Memory B cell (primary cell): ENCODE measurements around the gene CTSW.

Experiments
- ATAC-seq: fragments of 150-1000 bp; cut with Tn5 transposase; 2 replicates; pipeline ENCODE4 v1.10.0; 2021; ENCODE audit warnings: low read depth, mild to moderate bottlenecking, moderate library complexity
- DNase-seq, 2 donors: peaks; one replicate each; pipeline ENCODE4 v3.0.0; 2022; ENCODE audit warnings: low spot score in 2 of 2
- H3K27ac Mint-ChIP-seq: one replicate; pipeline ENCODE4 v1.8.0; 2022; ENCODE audit warnings: mild to moderate bottlenecking, moderate library complexity, mixed read lengths
- H3K27me3 Mint-ChIP-seq: one replicate; pipeline ENCODE4 v1.8.0; 2022; ENCODE audit warnings: mixed read lengths
- H3K36me3 Mint-ChIP-seq: one replicate; pipeline ENCODE4 v1.8.0; 2022; ENCODE audit warnings: mild to moderate bottlenecking, mixed read lengths
- H3K4me1 Mint-ChIP-seq: one replicate; pipeline ENCODE4 v1.8.0; 2022; ENCODE audit warnings: mixed read lengths
- H3K4me3 Mint-ChIP-seq: one replicate; pipeline ENCODE4 v1.8.0; 2022; ENCODE audit warnings: mild to moderate bottlenecking, moderate library complexity, mixed read lengths
- H3K9me3 Mint-ChIP-seq: one replicate; pipeline ENCODE4 v1.8.0; 2022; ENCODE audit warnings: mixed read lengths

Gene CTSW

GRCh38 chr11:65907878-65908277 is 28.2 kb downstream of the CTSW start:
- no peak for ATAC-seq

GRCh38 chr11:65911682-65912568 is 32.3 kb downstream of the CTSW start:
- ATAC-seq (no peak), DNase-seq (no peak)
- Mint-ChIP-seq H3K4me1 (peaks cover 22% of the 10 kb centered on the region), H3K4me3 (no peak overlapping the region), H3K27ac (no peak overlapping the region), H3K36me3 (peaks cover 1% of the 10 kb centered on the region), H3K27me3 (peaks cover 13% of the 10 kb centered on the region), H3K9me3 (no peaks in the 10 kb centered on the region)

More at GRCh38 chr11:65907878-65908277, 28.2 kb downstream of the CTSW start:
- H3K36me3 Mint-ChIP-seq, result no peaks in the 10 kb centered on the region
- H3K9me3 Mint-ChIP-seq, result no peaks in the 10 kb centered on the region
- DNase-seq, result no peak
- H3K4me1 Mint-ChIP-seq, result peaks cover 5% of the 10 kb centered on the region
- peaks cover 20% of the 10 kb centered on the region for H3K27me3 Mint-ChIP-seq
- no peak overlapping the region for H3K4me3 Mint-ChIP-seq
- H3K27ac Mint-ChIP-seq, result no peak overlapping the region

- Mint-ChIP-seq H3K9me3 (no peaks in the 10 kb centered on the region), H3K36me3 (peaks cover 4% of the 10 kb centered on the region), H3K4me1 (peaks cover 25% of the 10 kb centered on the region), H3K27me3 (peaks cover 12% of the 10 kb centered on the region), H3K27ac (no peak overlapping the region), H3K4me3 (no peak overlapping the region)
- DNase-seq, result no peak
- no peak for ATAC-seq
Observed at GRCh38 chr11:65912845-65913244, 33.2 kb downstream of the CTSW start.

GRCh38 chr11:65915101-65915820 is 35.6 kb downstream of the CTSW start:
- Mint-ChIP-seq H3K9me3 (no peaks in the 10 kb centered on the region), H3K27me3 (peaks cover 3% of the 10 kb centered on the region), H3K4me3 (no peak overlapping the region), H3K4me1 (peaks cover 25% of the 10 kb centered on the region), H3K36me3 (peaks cover 4% of the 10 kb centered on the region), H3K27ac (no peak overlapping the region)
- DNase-seq (no peak), ATAC-seq (no peak)

GRCh38 chr11:65915821-65916251 is 36.2 kb downstream of the CTSW start:
- peaks cover 3% of the 10 kb centered on the region for H3K27me3 Mint-ChIP-seq
- H3K9me3 Mint-ChIP-seq, result no peaks in the 10 kb centered on the region
- H3K4me3 Mint-ChIP-seq, result no peak overlapping the region
- ATAC-seq (no peak), DNase-seq (no peak)
- peaks cover 25% of the 10 kb centered on the region for H3K4me1 Mint-ChIP-seq
- H3K36me3 Mint-ChIP-seq, result peaks cover 4% of the 10 kb centered on the region
- no peak overlapping the region for H3K27ac Mint-ChIP-seq

GRCh38 chr11:65916391-65916790 is 36.8 kb downstream of the CTSW start:
- Mint-ChIP-seq H3K27ac (no peak overlapping the region), H3K4me3 (peak overlapping the region; percentile 86), H3K9me3 (no peaks in the 10 kb centered on the region), H3K27me3 (peaks cover 3% of the 10 kb centered on the region), H3K4me1 (peaks cover 25% of the 10 kb centered on the region), H3K36me3 (peaks cover 4% of the 10 kb centered on the region)
- ATAC-seq (no peak), DNase-seq (no peak)

GRCh38 chr11:65917077-65917433 is 37.4 kb downstream of the CTSW start:
- H3K36me3 Mint-ChIP-seq, result peaks cover 5% of the 10 kb centered on the region
- DNase-seq (no peak), ATAC-seq (no peak)
- H3K4me1 Mint-ChIP-seq, result peaks cover 23% of the 10 kb centered on the region
- no peak overlapping the region for H3K27ac Mint-ChIP-seq
- no peaks in the 10 kb centered on the region for H3K27me3 Mint-ChIP-seq
- H3K9me3 Mint-ChIP-seq, result no peaks in the 10 kb centered on the region
- H3K4me3 Mint-ChIP-seq, result peak overlapping the region; percentile 86

- Mint-ChIP-seq H3K36me3 (peaks cover 8% of the 10 kb centered on the region), H3K4me3 (peak overlapping the region; percentile 86), H3K27ac (no peak overlapping the region), H3K27me3 (no peaks in the 10 kb centered on the region), H3K9me3 (no peaks in the 10 kb centered on the region), H3K4me1 (peaks cover 24% of the 10 kb centered on the region)
- DNase-seq (no peak), ATAC-seq (no peak)
Observed at GRCh38 chr11:65917434-65918210, 38.0 kb downstream of the CTSW start.

GRCh38 chr11:65918211-65919140 is 38.8 kb downstream of the CTSW start, which contains the start of gene C11orf68:
Gene C11orf68 (minus strand): TSS chr11:65919062. CDS start chr11:65919031, 31 bp downstream.
- peaks cover 11% of the 10 kb centered on the region for H3K36me3 Mint-ChIP-seq
- no peaks in the 10 kb centered on the region for H3K9me3 Mint-ChIP-seq
- peak within 1 kb of the TSS; percentile 96 for H3K4me3 Mint-ChIP-seq
- ATAC-seq (peak; percentile 70), DNase-seq (no peak)
- no peaks in the 10 kb centered on the region for H3K27me3 Mint-ChIP-seq
- peaks cover 24% of the 10 kb centered on the region for H3K4me1 Mint-ChIP-seq
- peak within 1 kb of the TSS; percentile 86 for H3K27ac Mint-ChIP-seq

- Mint-ChIP-seq H3K27ac (peak within 1 kb of the TSS; percentile 86), H3K36me3 (peaks cover 11% of the 10 kb centered on the region), H3K4me1 (peaks cover 24% of the 10 kb centered on the region), H3K4me3 (peak within 1 kb of the TSS; percentile 96), H3K27me3 (no peaks in the 10 kb centered on the region), H3K9me3 (no peaks in the 10 kb centered on the region)
- DNase-seq, result peak; percentile 93 to 96
- ATAC-seq, result peak; percentile 87
Observed at GRCh38 chr11:65919141-65919572, 39.5 kb downstream of the CTSW start, which contains the start of gene DRAP1. Gene DRAP1 (plus strand): TSS chr11:65919426. CDS start chr11:65919502, 76 bp downstream.

GRCh38 chr11:65919573-65920371 is 40.1 kb downstream of the CTSW start:
- ATAC-seq (peak; percentile 41), DNase-seq (peak in 1 of 2 donors; percentile 49)
- peak overlapping the region; percentile 73 for H3K27ac Mint-ChIP-seq
- H3K4me3 Mint-ChIP-seq, result peak overlapping the region; percentile 96
- H3K4me1 Mint-ChIP-seq, result peaks cover 22% of the 10 kb centered on the region
- no peaks in the 10 kb centered on the region for H3K9me3 Mint-ChIP-seq
- no peaks in the 10 kb centered on the region for H3K27me3 Mint-ChIP-seq
- H3K36me3 Mint-ChIP-seq, result peaks cover 12% of the 10 kb centered on the region

- ATAC-seq (no peak), DNase-seq (no peak)
- peaks cover 16% of the 10 kb centered on the region for H3K4me1 Mint-ChIP-seq
- peaks cover 12% of the 10 kb centered on the region for H3K36me3 Mint-ChIP-seq
- no peaks in the 10 kb centered on the region for H3K27me3 Mint-ChIP-seq
- H3K4me3 Mint-ChIP-seq, result peak overlapping the region; percentile 96
- H3K9me3 Mint-ChIP-seq, result no peaks in the 10 kb centered on the region
- no peak overlapping the region for H3K27ac Mint-ChIP-seq
Observed at GRCh38 chr11:65920372-65920802, 40.8 kb downstream of the CTSW start.
